CD4-positive, alpha-beta T cell treated with Interleukin-6 for 4 hours (primary cell): Measurements from ENCODE around the gene GPR119.
"Not testable (repeated sequence)": the region's sequence is repeated elsewhere in the genome, so short reads cannot be mapped to it uniquely, and the experiment has no call there.

Source experiments
- DNase-seq: peaks from one replicate; pipeline ENCODE4 v3.0.0-alpha.2; 2020; ENCODE audit warnings: mixed read lengths

GPR119 gene

DNA sequence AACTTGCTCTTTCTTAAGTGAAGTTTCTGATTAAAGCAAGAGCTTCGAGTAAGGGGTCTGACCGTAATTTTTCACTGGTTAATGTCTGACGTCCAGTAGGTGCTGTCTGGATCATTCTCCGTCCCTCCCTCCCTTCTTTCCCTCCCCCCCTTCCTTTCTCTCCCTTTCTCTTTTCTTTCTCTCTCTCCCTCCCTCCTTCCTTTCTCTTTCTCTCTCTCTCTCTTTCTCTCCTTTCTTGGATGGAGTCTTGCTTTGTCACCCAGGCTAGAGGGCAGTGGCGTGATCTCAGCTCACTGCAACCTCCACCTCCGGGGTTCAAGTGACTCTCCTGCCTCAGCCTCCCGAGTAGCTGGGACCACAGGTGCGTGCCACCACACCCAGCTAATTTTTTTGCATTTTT lies 46.6 kb downstream of the GPR119 start:
- DNase-seq = not testable (repeated sequence)

DNA sequence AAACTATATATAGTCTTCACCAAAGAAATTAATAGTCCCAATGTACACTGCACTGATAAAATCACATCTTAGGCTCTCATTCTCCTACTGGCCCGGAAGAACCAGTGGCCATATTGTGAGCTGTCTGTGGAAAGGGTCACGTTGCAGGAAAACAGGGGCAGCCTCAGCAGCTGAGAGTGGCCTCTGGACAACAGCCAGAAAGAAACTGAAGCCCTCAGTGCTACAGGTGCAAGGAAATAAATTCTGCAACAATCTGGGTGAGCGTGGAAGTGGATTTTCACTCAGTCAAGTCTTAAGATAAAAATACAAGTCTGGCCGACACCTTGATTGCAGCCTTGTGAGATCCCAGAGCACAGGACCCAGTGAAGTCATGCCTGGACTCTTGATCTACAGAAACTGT lies 48.9 kb downstream of the GPR119 start:
- DNase-seq = no peak
